ENCODE data around the gene SF3A2. TPM values are rescaled to one million over a fixed set of nuclear protein-coding genes. Genes with fewer than 3 reads are reported as not detected.

The SF3A2 gene
- total RNA-seq, 1 experiment from 2014 or later = 184 TPM

- TF ChIP-seq ZNF138 (CRISPR knock-in tag; conservative IDR thresholded peaks at IDR 0.05) (no peak), PRRX2 (CRISPR knock-in tag; IDR thresholded peaks at IDR 0.05) (no peak), JAZF1 (CRISPR knock-in tag; IDR thresholded peaks at IDR 0.05) (no peak), ZNF317 (CRISPR knock-in tag; IDR thresholded peaks at IDR 0.05; ENCODE audit: borderline replicate concordance, low read depth) (no peak), ZNF512 (CRISPR knock-in tag; IDR thresholded peaks at IDR 0.05; ENCODE audit: borderline replicate concordance) (no peak), USF2 (CRISPR knock-in tag; IDR thresholded peaks at IDR 0.05) (no peak), ZNF121 (CRISPR knock-in tag; IDR thresholded peaks at IDR 0.05) (no peak)
- TF ChIP-seq, protein P1, sequence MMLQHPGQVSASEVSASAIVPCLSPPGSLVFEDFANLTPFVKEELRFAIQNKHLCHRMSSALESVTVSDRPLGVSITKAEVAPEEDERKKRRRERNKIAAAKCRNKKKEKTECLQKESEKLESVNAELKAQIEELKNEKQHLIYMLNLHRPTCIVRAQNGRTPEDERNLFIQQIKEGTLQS (CRISPR knock-in tag; conservative IDR thresholded peaks at IDR 0.05) = no peak
- TF ChIP-seq, protein P2, sequence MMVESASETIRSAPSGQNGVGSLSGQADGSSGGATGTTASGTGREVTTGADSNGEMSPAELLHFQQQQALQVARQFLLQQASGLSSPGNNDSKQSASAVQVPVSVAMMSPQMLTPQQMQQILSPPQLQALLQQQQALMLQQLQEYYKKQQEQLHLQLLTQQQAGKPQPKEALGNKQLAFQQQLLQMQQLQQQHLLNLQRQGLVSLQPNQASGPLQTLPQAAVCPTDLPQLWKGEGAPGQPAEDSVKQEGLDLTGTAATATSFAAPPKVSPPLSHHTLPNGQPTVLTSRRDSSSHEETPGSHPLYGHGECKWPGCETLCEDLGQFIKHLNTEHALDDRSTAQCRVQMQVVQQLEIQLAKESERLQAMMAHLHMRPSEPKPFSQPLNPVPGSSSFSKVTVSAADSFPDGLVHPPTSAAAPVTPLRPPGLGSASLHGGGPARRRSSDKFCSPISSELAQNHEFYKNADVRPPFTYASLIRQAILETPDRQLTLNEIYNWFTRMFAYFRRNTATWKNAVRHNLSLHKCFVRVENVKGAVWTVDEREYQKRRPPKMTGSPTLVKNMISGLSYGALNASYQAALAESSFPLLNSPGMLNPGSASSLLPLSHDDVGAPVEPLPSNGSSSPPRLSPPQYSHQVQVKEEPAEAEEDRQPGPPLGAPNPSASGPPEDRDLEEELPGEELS (CRISPR knock-in tag; IDR thresholded peaks at IDR 0.05) = no peak
- TF ChIP-seq, protein P3, sequence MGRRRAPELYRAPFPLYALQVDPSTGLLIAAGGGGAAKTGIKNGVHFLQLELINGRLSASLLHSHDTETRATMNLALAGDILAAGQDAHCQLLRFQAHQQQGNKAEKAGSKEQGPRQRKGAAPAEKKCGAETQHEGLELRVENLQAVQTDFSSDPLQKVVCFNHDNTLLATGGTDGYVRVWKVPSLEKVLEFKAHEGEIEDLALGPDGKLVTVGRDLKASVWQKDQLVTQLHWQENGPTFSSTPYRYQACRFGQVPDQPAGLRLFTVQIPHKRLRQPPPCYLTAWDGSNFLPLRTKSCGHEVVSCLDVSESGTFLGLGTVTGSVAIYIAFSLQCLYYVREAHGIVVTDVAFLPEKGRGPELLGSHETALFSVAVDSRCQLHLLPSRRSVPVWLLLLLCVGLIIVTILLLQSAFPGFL (CRISPR knock-in tag; IDR thresholded peaks at IDR 0.05; ENCODE audit: borderline replicate concordance) = no peak
- TF ChIP-seq, protein P4, sequence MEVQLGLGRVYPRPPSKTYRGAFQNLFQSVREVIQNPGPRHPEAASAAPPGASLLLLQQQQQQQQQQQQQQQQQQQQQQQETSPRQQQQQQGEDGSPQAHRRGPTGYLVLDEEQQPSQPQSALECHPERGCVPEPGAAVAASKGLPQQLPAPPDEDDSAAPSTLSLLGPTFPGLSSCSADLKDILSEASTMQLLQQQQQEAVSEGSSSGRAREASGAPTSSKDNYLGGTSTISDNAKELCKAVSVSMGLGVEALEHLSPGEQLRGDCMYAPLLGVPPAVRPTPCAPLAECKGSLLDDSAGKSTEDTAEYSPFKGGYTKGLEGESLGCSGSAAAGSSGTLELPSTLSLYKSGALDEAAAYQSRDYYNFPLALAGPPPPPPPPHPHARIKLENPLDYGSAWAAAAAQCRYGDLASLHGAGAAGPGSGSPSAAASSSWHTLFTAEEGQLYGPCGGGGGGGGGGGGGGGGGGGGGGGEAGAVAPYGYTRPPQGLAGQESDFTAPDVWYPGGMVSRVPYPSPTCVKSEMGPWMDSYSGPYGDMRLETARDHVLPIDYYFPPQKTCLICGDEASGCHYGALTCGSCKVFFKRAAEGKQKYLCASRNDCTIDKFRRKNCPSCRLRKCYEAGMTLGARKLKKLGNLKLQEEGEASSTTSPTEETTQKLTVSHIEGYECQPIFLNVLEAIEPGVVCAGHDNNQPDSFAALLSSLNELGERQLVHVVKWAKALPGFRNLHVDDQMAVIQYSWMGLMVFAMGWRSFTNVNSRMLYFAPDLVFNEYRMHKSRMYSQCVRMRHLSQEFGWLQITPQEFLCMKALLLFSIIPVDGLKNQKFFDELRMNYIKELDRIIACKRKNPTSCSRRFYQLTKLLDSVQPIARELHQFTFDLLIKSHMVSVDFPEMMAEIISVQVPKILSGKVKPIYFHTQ (CRISPR knock-in tag; IDR thresholded peaks at IDR 0.05) = no peak
Measured at GRCh38 chr19:2190848-2191455, 45.7 kb upstream of the SF3A2 start (continued).

- ChIA-PET CTCF (interaction anchor here (2.7 to 2.9 kb wide), 2 partner anchors 7 to 36 kb away, joined by 7 to 13 read pairs; no protein-coding TSS in a partner anchor), POLR2A (no interaction called here)
- H3K4me3 Mint-ChIP-seq = no peak overlapping the region
- H3K36me3 Mint-ChIP-seq = peaks cover 30% of the 10 kb centered on the region
- H3K27ac Mint-ChIP-seq = no peak overlapping the region
- no peak for ATAC-seq
- H3K4me1 Mint-ChIP-seq = no peaks in the 10 kb centered on the region
- H3K27me3 Mint-ChIP-seq (ENCODE audit: low read depth) = no peaks in the 10 kb centered on the region
- no peak for DNase-seq (ENCODE audit: low spot score)
- H3K9me3 Mint-ChIP-seq = no peaks in the 10 kb centered on the region
- TF ChIP-seq, protein P5, sequence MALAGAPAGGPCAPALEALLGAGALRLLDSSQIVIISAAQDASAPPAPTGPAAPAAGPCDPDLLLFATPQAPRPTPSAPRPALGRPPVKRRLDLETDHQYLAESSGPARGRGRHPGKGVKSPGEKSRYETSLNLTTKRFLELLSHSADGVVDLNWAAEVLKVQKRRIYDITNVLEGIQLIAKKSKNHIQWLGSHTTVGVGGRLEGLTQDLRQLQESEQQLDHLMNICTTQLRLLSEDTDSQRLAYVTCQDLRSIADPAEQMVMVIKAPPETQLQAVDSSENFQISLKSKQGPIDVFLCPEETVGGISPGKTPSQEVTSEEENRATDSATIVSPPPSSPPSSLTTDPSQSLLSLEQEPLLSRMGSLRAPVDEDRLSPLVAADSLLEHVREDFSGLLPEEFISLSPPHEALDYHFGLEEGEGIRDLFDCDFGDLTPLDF (CRISPR knock-in tag; IDR thresholded peaks at IDR 0.05) = no peak
- TF ChIP-seq IRF1 (CRISPR knock-in tag; IDR thresholded peaks at IDR 0.05) (no peak), E2F5 (CRISPR knock-in tag; IDR thresholded peaks at IDR 0.05) (no peak), ZBTB43 (CRISPR knock-in tag; IDR thresholded peaks at IDR 0.05) (no peak)
Measured at GRCh38 chr19:2191456-2192310, 44.9 kb upstream of the SF3A2 start.
